Smooth muscle cell (in vitro differentiated cells): ENCODE measurements around the gene ALDH2. TPM values are rescaled to one million over a fixed set of nuclear protein-coding genes. Genes with fewer than 3 reads are reported as not detected.
"Not testable (repeated sequence)": the region's sequence is repeated elsewhere in the genome, so short reads cannot be mapped to it uniquely, and the experiment has no call there.

Experiments used
- DNase-seq: peaks from one replicate; lab custom pipeline; 2025; ENCODE audit not compliant: unreplicated experiment; lab: John Stamatoyannopoulos, UW
- H2AFZ ChIP-seq: fragments of 200-600 bp; sonication (generic); 2 replicates; pipeline ENCODE4 v1.6.0; 2016; ENCODE audit warnings: antibody characterized with exemption, low read depth, mild to moderate bottlenecking
- H3F3A ChIP-seq: fragments of 200-600 bp; sonication (generic); 2 replicates; pipeline ENCODE4 v1.6.0; 2017; ENCODE audit warnings: antibody characterized with exemption, low read depth
- H3K27ac ChIP-seq: fragments of 200-600 bp; sonication (generic); 2 replicates; pipeline ENCODE4 v1.5.1; 2016; ENCODE audit warnings: low read depth, mild to moderate bottlenecking
- H3K27me3 ChIP-seq: fragments of 200-600 bp; sonication (generic); 2 replicates; pipeline ENCODE4 v1.6.1; 2016; ENCODE audit warnings: low read depth, mild to moderate bottlenecking
- H3K36me3 ChIP-seq: fragments of 200-600 bp; sonication (generic); 2 replicates; pipeline ENCODE4 v1.5.1; 2016; ENCODE audit warnings: low read depth
- H3K4me1 ChIP-seq: fragments of 200-600 bp; sonication (generic); 2 replicates; pipeline ENCODE4 v1.5.1; 2016; ENCODE audit warnings: low read depth
- H3K4me2 ChIP-seq: fragments of 200-600 bp; sonication (generic); 2 replicates; pipeline ENCODE4 v1.6.0; 2016; ENCODE audit warnings: mild to moderate bottlenecking
- H3K4me3 ChIP-seq: fragments of 200-600 bp; sonication (generic); 2 replicates; pipeline ENCODE4 v1.5.1; 2016; ENCODE audit warnings: mild to moderate bottlenecking
- H3K79me2 ChIP-seq: fragments of 200-600 bp; sonication (generic); 2 replicates; pipeline ENCODE4 v1.6.0; 2016; ENCODE audit warnings: low read depth, mild to moderate bottlenecking
- H3K9ac ChIP-seq: fragments of 200-600 bp; sonication (generic); 2 replicates; pipeline ENCODE4 v1.6.0; 2016; ENCODE audit warnings: low read depth
- H3K9me3 ChIP-seq: fragments of 200-600 bp; sonication (generic); replicated peaks from 2 replicates; pipeline ENCODE4 v1.5.1; 2016; ENCODE audit warnings: low read depth
- H4K20me1 ChIP-seq: fragments of 200-600 bp; sonication (generic); 2 replicates; pipeline ENCODE4 v1.6.0; 2016; ENCODE audit warnings: low read depth
- WGBS: methylation state at CpG from one replicate; pipeline ENCODE4 v1.1.7; 2016; ENCODE audit warnings: low lambda C conversion rate; 5-methylcytosine and 5-hydroxymethylcytosine counted together
- polyA plus RNA-seq: library from polyadenylated mRNA; unstranded; fragments of >200 nt; fragmentation: Nextera tagmentation; extraction: Ambion mirVana; gene quantifications from 2 replicates; pipeline ENCODE4 v1.2.1, GENCODE V29; 2016
- total RNA-seq: library from RNA; depleted of rRNA; stranded (reverse); fragments of >200 nt; gene quantifications from 2 replicates; pipeline ENCODE4 v1.2.3, GENCODE V29; 2014
- TF ChIP-seq, protein P1 (sequence below): fragments of 200-600 bp; sonication (generic); IDR thresholded peaks from 2 replicates; pipeline ENCODE4 v1.5.1; 2017; ENCODE audit warnings: borderline replicate concordance, mild to moderate bottlenecking, antibody characterized with exemption; ENCODE audit not compliant: insufficient read depth, poor library complexity, severe bottlenecking

Gene ALDH2
- total and polyA plus RNA-seq, 2 experiments from 2014 or later: 17.0 to 54.6 TPM

DNA sequence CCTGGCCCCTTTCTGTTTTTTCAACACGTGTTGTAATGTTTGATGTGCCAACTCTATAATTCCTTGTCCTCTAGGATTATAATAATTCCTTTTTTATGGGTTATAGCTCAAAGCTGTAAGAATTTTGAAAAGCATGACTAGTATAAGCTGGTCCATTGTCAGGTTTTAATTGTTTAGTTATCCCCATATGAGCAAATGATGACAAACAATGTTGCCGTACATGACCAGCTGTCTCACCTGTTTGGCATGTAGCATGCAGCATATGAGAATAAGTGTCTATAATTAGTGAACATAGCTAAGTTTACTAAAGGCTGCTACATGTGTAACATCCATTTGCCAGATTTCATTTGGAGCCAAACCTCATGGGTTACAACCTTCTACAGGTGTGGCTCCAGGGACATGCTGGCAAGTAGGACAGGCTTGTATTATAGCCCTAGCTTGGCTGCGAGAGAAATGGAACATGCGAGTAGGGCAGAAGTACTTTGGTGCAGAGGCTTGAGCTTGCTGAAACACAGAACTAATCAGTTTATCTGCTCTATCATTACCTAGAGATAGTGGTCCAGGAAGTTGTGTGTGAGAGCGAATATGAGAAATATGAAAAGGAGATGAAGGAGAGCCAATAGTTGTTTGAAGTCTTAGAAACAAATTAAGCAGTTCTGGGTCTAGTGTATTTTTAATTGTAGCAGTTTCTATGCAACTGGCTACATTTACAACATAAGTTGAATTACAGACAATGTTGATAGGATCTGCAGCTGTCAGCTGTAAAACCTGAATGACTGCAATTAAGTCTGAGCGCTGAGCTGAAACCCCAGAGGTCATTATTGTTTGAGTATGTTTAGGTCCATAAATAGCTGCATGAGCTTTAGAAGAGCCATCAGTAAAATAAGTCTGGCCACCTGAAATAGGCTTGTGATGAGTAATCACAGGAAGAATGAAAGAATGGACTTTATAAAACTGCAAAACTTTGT, 52.7 kb downstream of the ALDH2 start:
- Histone ChIP-seq H3K4me1 (peaks cover 8% of the 10 kb centered on the region), H3K9ac (peak overlapping the region; percentile 63), H3K27me3 (no peaks in the 10 kb centered on the region), H3K79me2 (no peaks in the 10 kb centered on the region), H3K9me3 (no peaks in the 10 kb centered on the region), H3K4me3 (no peak overlapping the region), H3K4me2 (peak overlapping the region; percentile 29), H3K27ac (peak overlapping the region; percentile 90), H2AFZ (no peak overlapping the region), H3F3A (no peaks in the 10 kb centered on the region), H4K20me1 (no peaks in the 10 kb centered on the region), H3K36me3 (no peaks in the 10 kb centered on the region)
- DNase-seq: no peak
- WGBS: 58% methylated on average over 6 of the region's 6 CpGs
- TF ChIP-seq, protein P1, sequence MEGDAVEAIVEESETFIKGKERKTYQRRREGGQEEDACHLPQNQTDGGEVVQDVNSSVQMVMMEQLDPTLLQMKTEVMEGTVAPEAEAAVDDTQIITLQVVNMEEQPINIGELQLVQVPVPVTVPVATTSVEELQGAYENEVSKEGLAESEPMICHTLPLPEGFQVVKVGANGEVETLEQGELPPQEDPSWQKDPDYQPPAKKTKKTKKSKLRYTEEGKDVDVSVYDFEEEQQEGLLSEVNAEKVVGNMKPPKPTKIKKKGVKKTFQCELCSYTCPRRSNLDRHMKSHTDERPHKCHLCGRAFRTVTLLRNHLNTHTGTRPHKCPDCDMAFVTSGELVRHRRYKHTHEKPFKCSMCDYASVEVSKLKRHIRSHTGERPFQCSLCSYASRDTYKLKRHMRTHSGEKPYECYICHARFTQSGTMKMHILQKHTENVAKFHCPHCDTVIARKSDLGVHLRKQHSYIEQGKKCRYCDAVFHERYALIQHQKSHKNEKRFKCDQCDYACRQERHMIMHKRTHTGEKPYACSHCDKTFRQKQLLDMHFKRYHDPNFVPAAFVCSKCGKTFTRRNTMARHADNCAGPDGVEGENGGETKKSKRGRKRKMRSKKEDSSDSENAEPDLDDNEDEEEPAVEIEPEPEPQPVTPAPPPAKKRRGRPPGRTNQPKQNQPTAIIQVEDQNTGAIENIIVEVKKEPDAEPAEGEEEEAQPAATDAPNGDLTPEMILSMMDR: no peak

DNA sequence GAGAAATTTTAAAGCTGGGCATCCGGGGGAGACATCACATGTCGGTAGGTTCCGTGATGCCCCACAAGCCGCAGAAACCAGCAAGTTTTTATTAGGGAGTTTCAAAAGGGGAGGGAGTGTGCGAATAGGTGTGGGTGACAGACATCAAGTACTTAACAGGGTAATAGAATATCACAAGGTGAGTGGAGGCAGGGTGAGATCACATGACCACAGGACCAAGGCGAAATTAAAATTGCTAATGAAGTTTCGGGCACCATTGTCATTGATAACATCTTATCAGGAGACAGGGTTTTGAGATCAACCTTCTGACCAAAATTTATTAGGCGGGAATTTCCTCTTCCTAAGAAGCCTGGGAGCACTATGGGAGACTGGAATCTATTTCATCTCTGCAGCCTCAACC, 54.1 kb downstream of the ALDH2 start:
- not testable (repeated sequence) for H3K79me2 ChIP-seq, H3K4me3 ChIP-seq, H2AFZ ChIP-seq, H3K4me2 ChIP-seq, H4K20me1 ChIP-seq, H3F3A ChIP-seq, H3K27me3 ChIP-seq, H3K4me1 ChIP-seq, H3K9me3 ChIP-seq, H3K36me3 ChIP-seq, H3K9ac ChIP-seq, DNase-seq
- WGBS: 82% methylated on average over 8 of the region's 8 CpGs
- H3K27ac ChIP-seq: peak overlapping the region; percentile 90

DNA sequence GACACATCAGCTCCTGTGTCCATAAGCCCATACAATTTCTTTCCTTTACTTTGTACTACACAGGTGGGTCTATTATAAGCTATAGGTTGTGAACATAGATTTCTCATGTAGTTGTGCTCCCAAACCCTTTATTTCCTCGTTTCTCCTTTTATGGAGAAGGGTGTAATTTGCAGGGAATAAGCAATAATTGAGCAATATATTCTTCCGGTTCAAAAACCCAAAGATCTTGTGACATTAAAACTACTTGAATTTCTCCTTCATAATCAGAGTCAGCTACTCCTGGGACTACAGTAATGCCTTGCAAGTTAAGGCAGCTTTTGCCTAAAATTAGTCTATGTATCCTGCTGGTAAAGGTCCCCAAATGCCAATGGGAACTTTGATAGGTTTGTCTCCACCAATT, 56.2 kb downstream of the ALDH2 start:
- Histone ChIP-seq H3K9ac (no peak overlapping the region), H3K79me2 (no peaks in the 10 kb centered on the region), H4K20me1 (no peaks in the 10 kb centered on the region), H3K4me1 (peaks cover 8% of the 10 kb centered on the region), H3K4me3 (no peak overlapping the region), H3K4me2 (no peak overlapping the region), H2AFZ (no peak overlapping the region), H3K9me3 (no peaks in the 10 kb centered on the region), H3K27ac (no peak overlapping the region), H3K27me3 (no peaks in the 10 kb centered on the region), H3K36me3 (no peaks in the 10 kb centered on the region), H3F3A (no peaks in the 10 kb centered on the region)
- TF ChIP-seq, protein P1: no peak
- WGBS: 75% methylated on average over 2 of the region's 2 CpGs
- DNase-seq: no peak

DNA sequence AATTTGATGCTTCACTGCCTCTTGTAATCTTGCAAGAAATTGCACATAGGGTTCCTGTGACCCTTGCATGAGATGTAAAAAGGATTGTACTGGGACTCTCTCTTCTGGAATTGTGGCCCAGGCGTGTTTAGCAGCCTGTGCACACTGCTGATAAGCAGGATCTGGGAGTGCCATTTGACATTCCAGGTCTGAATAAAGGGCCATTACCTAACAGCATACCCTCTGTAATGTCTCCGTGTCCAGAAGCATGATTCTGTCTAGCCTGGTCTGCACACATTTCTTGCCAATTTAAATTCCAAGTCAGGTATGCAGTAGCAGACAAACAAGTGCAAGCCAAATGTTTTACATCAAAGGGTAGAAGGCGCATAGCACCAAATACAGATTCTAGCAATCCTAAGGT, 57.2 kb downstream of the ALDH2 start:
- Histone ChIP-seq H4K20me1 (no peaks in the 10 kb centered on the region), H3K9me3 (no peaks in the 10 kb centered on the region), H2AFZ (no peak overlapping the region), H3K36me3 (no peaks in the 10 kb centered on the region), H3K27ac (no peak overlapping the region), H3K27me3 (no peaks in the 10 kb centered on the region), H3K4me3 (no peak overlapping the region), H3K79me2 (no peaks in the 10 kb centered on the region), H3K4me2 (no peak overlapping the region), H3K9ac (no peak overlapping the region), H3F3A (no peaks in the 10 kb centered on the region), H3K4me1 (peaks cover 8% of the 10 kb centered on the region)
- 57% methylated on average over 3 of the region's 3 CpGs for WGBS
- DNase-seq: no peak
- TF ChIP-seq, protein P1: no peak
